WTC11 (cell line): ENCODE data around the gene IQCK. TPM values are rescaled to one million over a fixed set of nuclear protein-coding genes. Genes with fewer than 3 reads are reported as not detected.

Source experiments
- ATAC-seq: fragments of 200-7000 bp; cut with Tn5 transposase; 2 replicates; pipeline ENCODE4 v1.10.0; 2021; ENCODE audit warnings: mild to moderate bottlenecking, moderate library complexity
- CTCF ChIA-PET: fragments of 300-600 bp; sonication (Branson Sonifier 250); formaldehyde crosslinking; loops from one replicate; lab custom pipeline; 2021; ENCODE audit warnings: antibody characterized with exemption; lab: Charles Lee
- POLR2A ChIA-PET: fragments of 350-600 bp; sonication (Branson Sonifier 250); formaldehyde crosslinking; loops from one replicate; lab custom pipeline; 2021; ENCODE audit warnings: antibody characterized with exemption; lab: Charles Lee
- DNase-seq: peaks from one replicate; pipeline ENCODE4 v3.0.0; 2021; ENCODE audit warnings: low spot score
- H3K27ac Mint-ChIP-seq: 2 replicates; pipeline ENCODE4 v1.8.0; 2021; ENCODE audit warnings: mixed read lengths
- H3K27me3 Mint-ChIP-seq: 2 replicates; pipeline ENCODE4 v1.8.0; 2021; ENCODE audit warnings: low read depth, mild to moderate bottlenecking, moderate library complexity, mixed read lengths
- H3K36me3 Mint-ChIP-seq: 2 replicates; pipeline ENCODE4 v1.8.0; 2021; ENCODE audit warnings: mixed read lengths
- H3K4me1 Mint-ChIP-seq: 2 replicates; pipeline ENCODE4 v1.8.0; 2022; ENCODE audit warnings: mixed read lengths
- H3K4me3 Mint-ChIP-seq: 2 replicates; pipeline ENCODE4 v1.8.0; 2021; ENCODE audit warnings: mild to moderate bottlenecking, moderate library complexity, mixed read lengths
- H3K9me3 Mint-ChIP-seq: 2 replicates; pipeline ENCODE4 v1.8.0; 2021; ENCODE audit warnings: mixed read lengths
- AFF4 ChIP-seq: sonication (generic); formaldehyde crosslinking; IDR thresholded peaks from 2 replicates; pipeline ENCODE4 v1.8.1; 2023; ENCODE audit warnings: mild to moderate bottlenecking, missing genetic modification reagents, borderline replicate concordance
- ATF6 ChIP-seq: sonication (generic); formaldehyde crosslinking; IDR thresholded peaks from 2 replicates; pipeline ENCODE4 v1.8.1; 2023; ENCODE audit warnings: mild to moderate bottlenecking, missing genetic modification reagents
- CTCF ChIP-seq: fragments of 200-600 bp; IDR thresholded peaks from 2 replicates; pipeline ENCODE4 v1.8.0; 2022; ENCODE audit warnings: antibody characterized with exemption
- E2F1 ChIP-seq: sonication (generic); formaldehyde crosslinking; IDR thresholded peaks from 2 replicates; pipeline ENCODE4 v1.8.0; 2022; ENCODE audit warnings: mild to moderate bottlenecking, missing genetic modification reagents
- FOXK1 ChIP-seq: sonication (generic); formaldehyde crosslinking; IDR thresholded peaks from 2 replicates; pipeline ENCODE4 v1.8.0; 2022; ENCODE audit warnings: mild to moderate bottlenecking, moderate library complexity, missing genetic modification reagents
- NR3C1 ChIP-seq: sonication (generic); formaldehyde crosslinking; conservative IDR thresholded peaks from 2 replicates; pipeline ENCODE4 v1.8.1; 2023; ENCODE audit warnings: low read depth, mild to moderate bottlenecking, missing genetic modification reagents
- PRRX2 ChIP-seq: fragments of 250-450 bp; sonication (Bioruptor Pico); IDR thresholded peaks from 2 replicates; pipeline ENCODE4 v1.8.0; 2021; ENCODE audit warnings: mild to moderate bottlenecking
- SMAD3 ChIP-seq: sonication (generic); formaldehyde crosslinking; IDR thresholded peaks from 2 replicates; pipeline ENCODE4 v1.8.0; 2022; ENCODE audit warnings: missing genetic modification reagents, mild to moderate bottlenecking, borderline replicate concordance
- SMAD4 ChIP-seq: sonication (generic); formaldehyde crosslinking; IDR thresholded peaks from 2 replicates; pipeline ENCODE4 v1.8.0; 2022; ENCODE audit warnings: mild to moderate bottlenecking, missing genetic modification reagents
- SOX15 ChIP-seq: fragments of 250-450 bp; sonication (Bioruptor Pico); IDR thresholded peaks from 2 replicates; pipeline ENCODE4 v1.9.0; 2021; ENCODE audit warnings: mild to moderate bottlenecking
- TP53 ChIP-seq: sonication (generic); formaldehyde crosslinking; IDR thresholded peaks from 2 replicates; pipeline ENCODE4 v1.8.1; 2023; ENCODE audit warnings: mild to moderate bottlenecking, missing genetic modification reagents
- ZNF138 ChIP-seq: sonication (generic); formaldehyde crosslinking; conservative IDR thresholded peaks from 2 replicates; pipeline ENCODE4 v1.8.1; 2022; ENCODE audit warnings: mild to moderate bottlenecking, moderate library complexity, missing genetic modification reagents
- ZNF219 ChIP-seq: sonication (generic); formaldehyde crosslinking; IDR thresholded peaks from 2 replicates; pipeline ENCODE4 v1.8.0; 2023; ENCODE audit warnings: missing genetic modification reagents, mild to moderate bottlenecking, borderline replicate concordance
- ZNF416 ChIP-seq: fragments of 250-450 bp; sonication (Bioruptor Pico); IDR thresholded peaks from 2 replicates; pipeline ENCODE4 v1.9.0; 2021; ENCODE audit warnings: mild to moderate bottlenecking, inconsistent platforms
- ZSCAN18 ChIP-seq: fragments of 250-450 bp; sonication (Bioruptor Pico); IDR thresholded peaks from 2 replicates; pipeline ENCODE4 v2.1.2; 2022; ENCODE audit warnings: mild to moderate bottlenecking, moderate library complexity
- total RNA-seq: library from RNA; stranded (reverse); gene quantifications from 3 replicates; pipeline ENCODE4 v1.2.3, GENCODE V29; 2021
- TF ChIP-seq, protein P1 (sequence below): sonication (generic); formaldehyde crosslinking; IDR thresholded peaks from 2 replicates; pipeline ENCODE4 v1.8.0; 2023; ENCODE audit warnings: mild to moderate bottlenecking, missing genetic modification reagents
- TF ChIP-seq, protein P2 (sequence below): sonication (generic); formaldehyde crosslinking; IDR thresholded peaks from 2 replicates; pipeline ENCODE4 v1.8.0; 2022; ENCODE audit warnings: missing genetic modification reagents

The IQCK gene
- total RNA-seq, 1 experiment from 2014 or later: 5.8 TPM

GRCh38 chr16:19886073-19886941 is 168.2 kb downstream of the IQCK start:
- H3K9me3 Mint-ChIP-seq: peaks cover 6% of the 10 kb centered on the region
- peaks cover 19% of the 10 kb centered on the region for H3K27me3 Mint-ChIP-seq
- peaks cover 4% of the 10 kb centered on the region; the same call in 1 of the 2 replicates for H3K36me3 Mint-ChIP-seq
- DNase-seq (peak; percentile 87), ATAC-seq (peak; percentile 8)
- H3K27ac Mint-ChIP-seq: no peak overlapping the region; the same call in 1 of the 2 replicates
- ChIA-PET POLR2A (interaction anchor here (0.7 kb wide), 1 partner anchor 206 kb away, joined by 3 read pairs; no protein-coding TSS in a partner anchor), CTCF (interaction anchor here (0.6 to 2.2 kb wide), 12 partner anchors 10 to 498 kb away, joined by 3 to 16 read pairs (median 4); partner anchors contain the start of gene VPS35L)
- peak overlapping the region; percentile 74 for H3K4me3 Mint-ChIP-seq
- H3K4me1 Mint-ChIP-seq: peaks cover 31% of the 10 kb centered on the region
- TF ChIP-seq AFF4 (CRISPR knock-in tag): no peak
- TF ChIP-seq ZSCAN18: no peak
- TF ChIP-seq ZNF138: 0 out of 2 replicates have a peak, but pooled peaks have one; percentile 11
- TF ChIP-seq FOXK1 (CRISPR knock-in tag): peak; percentile 67; the same call in 1 of the 2 replicates
- peak; percentile 97 for TF ChIP-seq CTCF
- TF ChIP-seq, protein P1, sequence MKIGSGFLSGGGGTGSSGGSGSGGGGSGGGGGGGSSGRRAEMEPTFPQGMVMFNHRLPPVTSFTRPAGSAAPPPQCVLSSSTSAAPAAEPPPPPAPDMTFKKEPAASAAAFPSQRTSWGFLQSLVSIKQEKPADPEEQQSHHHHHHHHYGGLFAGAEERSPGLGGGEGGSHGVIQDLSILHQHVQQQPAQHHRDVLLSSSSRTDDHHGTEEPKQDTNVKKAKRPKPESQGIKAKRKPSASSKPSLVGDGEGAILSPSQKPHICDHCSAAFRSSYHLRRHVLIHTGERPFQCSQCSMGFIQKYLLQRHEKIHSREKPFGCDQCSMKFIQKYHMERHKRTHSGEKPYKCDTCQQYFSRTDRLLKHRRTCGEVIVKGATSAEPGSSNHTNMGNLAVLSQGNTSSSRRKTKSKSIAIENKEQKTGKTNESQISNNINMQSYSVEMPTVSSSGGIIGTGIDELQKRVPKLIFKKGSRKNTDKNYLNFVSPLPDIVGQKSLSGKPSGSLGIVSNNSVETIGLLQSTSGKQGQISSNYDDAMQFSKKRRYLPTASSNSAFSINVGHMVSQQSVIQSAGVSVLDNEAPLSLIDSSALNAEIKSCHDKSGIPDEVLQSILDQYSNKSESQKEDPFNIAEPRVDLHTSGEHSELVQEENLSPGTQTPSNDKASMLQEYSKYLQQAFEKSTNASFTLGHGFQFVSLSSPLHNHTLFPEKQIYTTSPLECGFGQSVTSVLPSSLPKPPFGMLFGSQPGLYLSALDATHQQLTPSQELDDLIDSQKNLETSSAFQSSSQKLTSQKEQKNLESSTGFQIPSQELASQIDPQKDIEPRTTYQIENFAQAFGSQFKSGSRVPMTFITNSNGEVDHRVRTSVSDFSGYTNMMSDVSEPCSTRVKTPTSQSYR: no peak
- no peak for TF ChIP-seq E2F1
- TF ChIP-seq NR3C1: no peak
- no peak for TF ChIP-seq PRRX2 (CRISPR knock-in tag)
- TF ChIP-seq, protein P2, sequence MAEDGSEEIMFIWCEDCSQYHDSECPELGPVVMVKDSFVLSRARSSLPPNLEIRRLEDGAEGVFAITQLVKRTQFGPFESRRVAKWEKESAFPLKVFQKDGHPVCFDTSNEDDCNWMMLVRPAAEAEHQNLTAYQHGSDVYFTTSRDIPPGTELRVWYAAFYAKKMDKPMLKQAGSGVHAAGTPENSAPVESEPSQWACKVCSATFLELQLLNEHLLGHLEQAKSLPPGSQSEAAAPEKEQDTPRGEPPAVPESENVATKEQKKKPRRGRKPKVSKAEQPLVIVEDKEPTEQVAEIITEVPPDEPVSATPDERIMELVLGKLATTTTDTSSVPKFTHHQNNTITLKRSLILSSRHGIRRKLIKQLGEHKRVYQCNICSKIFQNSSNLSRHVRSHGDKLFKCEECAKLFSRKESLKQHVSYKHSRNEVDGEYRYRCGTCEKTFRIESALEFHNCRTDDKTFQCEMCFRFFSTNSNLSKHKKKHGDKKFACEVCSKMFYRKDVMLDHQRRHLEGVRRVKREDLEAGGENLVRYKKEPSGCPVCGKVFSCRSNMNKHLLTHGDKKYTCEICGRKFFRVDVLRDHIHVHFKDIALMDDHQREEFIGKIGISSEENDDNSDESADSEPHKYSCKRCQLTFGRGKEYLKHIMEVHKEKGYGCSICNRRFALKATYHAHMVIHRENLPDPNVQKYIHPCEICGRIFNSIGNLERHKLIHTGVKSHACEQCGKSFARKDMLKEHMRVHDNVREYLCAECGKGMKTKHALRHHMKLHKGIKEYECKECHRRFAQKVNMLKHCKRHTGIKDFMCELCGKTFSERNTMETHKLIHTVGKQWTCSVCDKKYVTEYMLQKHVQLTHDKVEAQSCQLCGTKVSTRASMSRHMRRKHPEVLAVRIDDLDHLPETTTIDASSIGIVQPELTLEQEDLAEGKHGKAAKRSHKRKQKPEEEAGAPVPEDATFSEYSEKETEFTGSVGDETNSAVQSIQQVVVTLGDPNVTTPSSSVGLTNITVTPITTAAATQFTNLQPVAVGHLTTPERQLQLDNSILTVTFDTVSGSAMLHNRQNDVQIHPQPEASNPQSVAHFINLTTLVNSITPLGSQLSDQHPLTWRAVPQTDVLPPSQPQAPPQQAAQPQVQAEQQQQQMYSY: no peak
- TF ChIP-seq SMAD4 (CRISPR knock-in tag): no peak
- no peak for TF ChIP-seq SOX15 (CRISPR knock-in tag)
- TF ChIP-seq TP53 (CRISPR knock-in tag): no peak
- TF ChIP-seq ZNF219: no peak
- TF ChIP-seq ATF6 (CRISPR knock-in tag): no peak
- no peak for TF ChIP-seq ZNF416 (CRISPR knock-in tag)
- 0 out of 2 replicates have a peak, but pooled peaks have one; percentile 36 for TF ChIP-seq SMAD3
